ENCODE measurements around the gene RUNX2. TPM values are rescaled to one million over a fixed set of nuclear protein-coding genes. Genes with fewer than 3 reads are reported as not detected.
A peak's percentile ranks its signal among the peaks of the same experiment; 100 is the strongest.

The RUNX2 gene
- total and polyA plus RNA-seq, 4 donors: 1.8 to 6.7 (median 3.2) TPM

GRCh38 chr6:45378334-45378926, 50.3 kb downstream of the RUNX2 start:
- Histone ChIP-seq H3K9me3 (ENCODE audit: control insufficient read depth in 4 of 4, insufficient read depth in 3 of 4, low read length in 3 of 4) (no peaks in the 10 kb centered on the region), H3K36me3 (ENCODE audit: control insufficient read depth in 4 of 4, insufficient read depth in 4 of 4, low read length in 4 of 4) (no peaks in the 10 kb centered on the region), H3K4me1 (ENCODE audit: control insufficient read depth in 5 of 5, insufficient read depth in 5 of 5, low read length in 5 of 5) (peaks cover 0 to 16% (median 0%) of the 10 kb centered on the region in 5 donors), H3K27me3 (ENCODE audit: control insufficient read depth in 3 of 3, insufficient read depth in 3 of 3, low read length in 2 of 3) (no peaks in the 10 kb centered on the region), H3K4me3 (peak overlapping the region; percentile 68), H3K9ac (ENCODE audit: insufficient read depth in 1 of 2, low read length in 2 of 2) (peak overlapping the region; percentile 97 to 98), H3K27ac (ENCODE audit: low read depth in 1 of 2, low read length in 1 of 2) (peak overlapping the region; percentile 69 to 97)
- TF ChIP-seq CTCF (IDR thresholded peaks at IDR 0.05; ENCODE audit: control extremely low read depth, extremely low read depth): no peak
- no peak for DNase-seq
- ATAC-seq (ENCODE audit: insufficient read depth, low FRiP score): peak; percentile 5
- WGBS, 2 donors: 1% methylated on average over 21 of the region's 21 CpGs

GRCh38 chr6:45382391-45382790, 54.3 kb downstream of the RUNX2 start:
- no peak overlapping the region for H3K4me3 ChIP-seq
- DNase-seq (no peak), ATAC-seq (ENCODE audit: insufficient read depth, low FRiP score) (no peak)
- H3K4me1 ChIP-seq (ENCODE audit: control insufficient read depth in 5 of 5, insufficient read depth in 5 of 5, low read length in 5 of 5): peaks cover 0 to 9% (median 0%) of the 10 kb centered on the region in 5 donors
- 83 to 88% methylated on average over 2 of the region's 2 CpGs for WGBS, 2 donors
- no peaks in the 10 kb centered on the region for H3K36me3 ChIP-seq (ENCODE audit: control insufficient read depth in 4 of 4, insufficient read depth in 4 of 4, low read length in 4 of 4)
- H3K27ac ChIP-seq (ENCODE audit: low read depth in 1 of 2, low read length in 1 of 2): no peak overlapping the region
- no peaks in the 10 kb centered on the region for H3K9me3 ChIP-seq (ENCODE audit: control insufficient read depth in 4 of 4, insufficient read depth in 3 of 4, low read length in 3 of 4)
- no peaks in the 10 kb centered on the region for H3K27me3 ChIP-seq (ENCODE audit: control insufficient read depth in 3 of 3, insufficient read depth in 3 of 3, low read length in 2 of 3)
- no peak for TF ChIP-seq CTCF (IDR thresholded peaks at IDR 0.05; ENCODE audit: control extremely low read depth, extremely low read depth)
- H3K9ac ChIP-seq (ENCODE audit: insufficient read depth in 1 of 2, low read length in 2 of 2): no peak overlapping the region

GRCh38 chr6:45386501-45386900, 58.4 kb downstream of the RUNX2 start:
- H3K27me3 ChIP-seq (ENCODE audit: control insufficient read depth in 3 of 3, insufficient read depth in 3 of 3, low read length in 2 of 3): no peaks in the 10 kb centered on the region
- H3K4me1 ChIP-seq (ENCODE audit: control insufficient read depth in 5 of 5, insufficient read depth in 5 of 5, low read length in 5 of 5): no peaks in the 10 kb centered on the region
- H3K9ac ChIP-seq (ENCODE audit: insufficient read depth in 1 of 2, low read length in 2 of 2): no peak overlapping the region
- ATAC-seq (ENCODE audit: insufficient read depth, low FRiP score) (no peak), DNase-seq (no peak)
- H3K36me3 ChIP-seq (ENCODE audit: control insufficient read depth in 4 of 4, insufficient read depth in 4 of 4, low read length in 4 of 4): no peaks in the 10 kb centered on the region
- no peak for TF ChIP-seq CTCF (IDR thresholded peaks at IDR 0.05; ENCODE audit: control extremely low read depth, extremely low read depth)
- no peaks in the 10 kb centered on the region for H3K9me3 ChIP-seq (ENCODE audit: control insufficient read depth in 4 of 4, insufficient read depth in 3 of 4, low read length in 3 of 4)
- WGBS, 2 donors: 67 to 78% methylated on average over 3 of the region's 3 CpGs
- H3K27ac ChIP-seq (ENCODE audit: low read depth in 1 of 2, low read length in 1 of 2): no peak overlapping the region
- no peak overlapping the region for H3K4me3 ChIP-seq

DNA sequence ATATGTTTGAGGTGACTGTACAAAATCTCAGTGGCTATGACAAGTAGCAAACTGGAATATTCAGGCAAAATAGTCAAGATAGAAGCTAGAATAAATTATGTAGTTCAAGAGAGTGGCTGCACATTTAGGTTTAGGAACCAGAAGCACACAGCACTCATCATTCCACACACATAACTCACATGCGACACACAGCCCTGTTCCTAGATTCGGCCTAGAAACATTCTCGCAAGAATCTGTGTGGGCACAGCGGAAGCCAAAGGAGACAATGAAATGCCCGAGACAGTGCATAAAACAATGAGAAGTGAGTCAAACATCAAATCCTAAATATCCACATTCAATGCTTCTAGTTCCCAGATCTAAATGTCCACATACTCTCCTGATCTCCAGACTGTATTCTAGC, 59.1 kb downstream of the RUNX2 start:
- 97% methylated on average over 5 of the region's 5 CpGs for WGBS, 2 donors
- Histone ChIP-seq H3K4me1 (ENCODE audit: control insufficient read depth in 5 of 5, insufficient read depth in 5 of 5, low read length in 5 of 5) (no peaks in the 10 kb centered on the region), H3K9me3 (ENCODE audit: control insufficient read depth in 4 of 4, insufficient read depth in 3 of 4, low read length in 3 of 4) (no peaks in the 10 kb centered on the region), H3K4me3 (no peak overlapping the region), H3K27ac (ENCODE audit: low read depth in 1 of 2, low read length in 1 of 2) (no peak overlapping the region), H3K27me3 (ENCODE audit: control insufficient read depth in 3 of 3, insufficient read depth in 3 of 3, low read length in 2 of 3) (no peaks in the 10 kb centered on the region), H3K9ac (ENCODE audit: insufficient read depth in 1 of 2, low read length in 2 of 2) (no peak overlapping the region), H3K36me3 (ENCODE audit: control insufficient read depth in 4 of 4, insufficient read depth in 4 of 4, low read length in 4 of 4) (no peaks in the 10 kb centered on the region)
- DNase-seq (no peak), ATAC-seq (ENCODE audit: insufficient read depth, low FRiP score) (no peak)
- TF ChIP-seq CTCF (IDR thresholded peaks at IDR 0.05; ENCODE audit: control extremely low read depth, extremely low read depth): no peak

Data from lung (tissue), 12 donors.